Measurements from ENCODE around the gene ANGPTL2.
"Not testable (repeated sequence)": the region's sequence is repeated elsewhere in the genome, so short reads cannot be mapped to it uniquely, and the experiment has no call there.

Gene ANGPTL2

GRCh38 chr9:127122176-127123063, at the start of gene ANGPTL2:
ANGPTL2 (minus strand) TSS chr9:127122635; CDS start chr9:127108731, 13,904 bp downstream.
- no peak for DNase-seq (ENCODE audit: low read depth)

DNA sequence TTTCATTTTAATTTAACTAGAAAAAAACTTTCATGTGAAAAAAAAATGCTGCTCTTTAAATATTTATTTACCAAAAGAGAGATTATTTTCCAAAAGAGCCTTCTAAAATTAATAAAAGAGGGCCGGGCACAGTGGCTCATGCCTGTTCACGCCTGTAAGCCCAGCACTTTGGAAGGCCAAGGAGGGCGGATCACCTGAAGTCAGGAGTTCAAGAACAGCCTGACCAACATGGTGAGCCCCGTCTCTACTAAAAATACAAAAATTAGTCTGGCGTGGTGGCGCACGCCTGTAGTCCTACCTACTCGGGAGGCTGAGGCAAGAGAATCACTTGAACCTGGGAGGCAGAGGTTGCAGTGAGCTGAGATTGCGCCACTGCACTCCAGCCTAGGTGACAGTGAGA, 48.9 kb upstream of the ANGPTL2 start:
- not testable (repeated sequence) for DNase-seq (ENCODE audit: low read depth)

DNA sequence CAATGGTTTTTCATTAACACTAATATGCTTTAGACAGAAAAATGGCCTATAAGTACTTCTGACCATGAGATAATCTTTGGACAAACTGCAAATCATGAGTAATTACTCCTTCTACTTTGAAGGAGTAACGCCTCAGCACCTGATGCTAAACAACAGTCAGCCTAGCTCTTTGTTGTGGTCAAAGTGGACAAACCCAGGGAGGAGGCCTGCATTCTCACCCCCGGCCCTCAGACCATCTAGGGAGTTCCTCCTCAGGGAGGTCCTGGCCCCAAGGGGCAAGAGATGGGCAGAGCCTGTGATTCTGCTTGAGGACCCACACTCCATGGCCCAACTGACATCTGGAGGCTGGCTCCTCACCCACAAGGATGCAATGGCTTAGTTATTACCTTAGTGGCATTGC, 48.2 kb upstream of the ANGPTL2 start:
- no peak for DNase-seq (ENCODE audit: low read depth)

DNA sequence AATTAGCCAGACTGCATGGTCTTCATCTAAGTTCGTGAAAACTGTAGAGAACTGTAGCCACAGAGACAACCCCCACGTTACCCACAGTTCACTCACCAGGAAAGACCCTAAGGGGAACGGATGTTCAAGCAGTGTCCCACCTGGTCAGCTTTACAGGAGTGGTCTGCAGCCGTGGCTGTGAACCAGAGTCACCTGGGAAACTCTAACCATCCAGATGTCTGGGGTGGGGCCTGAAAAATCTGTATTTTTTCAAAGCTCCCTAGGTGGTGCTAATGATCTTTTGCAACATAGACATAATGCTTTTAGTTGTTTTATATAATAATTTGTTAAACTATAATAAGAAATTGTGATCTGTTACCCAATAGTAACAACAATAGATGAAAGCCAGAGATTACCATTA, 47.7 kb upstream of the ANGPTL2 start:
- no peak for DNase-seq (ENCODE audit: low read depth)

GRCh38 chr9:127169575-127169883, 47.1 kb upstream of the ANGPTL2 start:
- DNase-seq (ENCODE audit: low read depth) = no peak

DNA sequence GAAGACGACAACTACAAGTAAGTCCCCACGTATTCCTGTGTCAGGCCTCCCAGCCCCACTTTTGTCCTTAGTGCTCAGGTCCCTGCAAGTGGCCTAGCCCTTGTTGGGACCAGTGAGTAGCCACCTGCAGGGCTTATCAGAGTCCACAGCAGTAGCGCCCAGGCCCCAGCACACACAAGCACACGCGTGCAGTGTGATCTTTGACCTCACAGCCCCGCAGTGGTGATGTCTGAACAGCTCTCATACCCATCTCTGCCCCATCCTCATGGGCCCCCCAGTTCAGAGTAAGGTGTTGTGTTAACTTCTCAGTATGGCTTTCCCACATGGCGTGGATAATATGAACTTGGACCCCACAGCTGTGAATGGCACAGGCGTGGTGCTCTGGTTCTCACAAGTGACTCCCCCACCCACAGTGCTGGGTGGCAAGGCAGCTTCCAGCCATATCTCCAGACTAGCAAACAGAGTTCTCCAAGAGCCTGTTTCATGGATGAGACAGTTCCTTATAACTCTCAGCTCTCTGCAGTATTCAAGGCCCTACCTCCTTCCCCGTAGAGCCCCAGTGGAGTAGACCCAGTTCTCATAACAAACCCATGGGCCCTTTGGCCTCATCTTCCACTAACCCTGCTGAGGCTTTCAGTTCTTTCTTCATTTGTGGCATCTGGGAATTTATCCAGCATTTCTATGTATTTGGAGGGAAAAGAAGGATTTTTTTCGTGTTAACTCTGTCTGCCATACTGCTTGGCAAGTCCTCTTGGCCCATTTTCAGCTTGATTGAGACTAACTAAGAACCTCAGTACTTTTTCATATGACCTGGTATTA, 46.5 kb upstream of the ANGPTL2 start:
- DNase-seq (ENCODE audit: low read depth) = no peak

DNA sequence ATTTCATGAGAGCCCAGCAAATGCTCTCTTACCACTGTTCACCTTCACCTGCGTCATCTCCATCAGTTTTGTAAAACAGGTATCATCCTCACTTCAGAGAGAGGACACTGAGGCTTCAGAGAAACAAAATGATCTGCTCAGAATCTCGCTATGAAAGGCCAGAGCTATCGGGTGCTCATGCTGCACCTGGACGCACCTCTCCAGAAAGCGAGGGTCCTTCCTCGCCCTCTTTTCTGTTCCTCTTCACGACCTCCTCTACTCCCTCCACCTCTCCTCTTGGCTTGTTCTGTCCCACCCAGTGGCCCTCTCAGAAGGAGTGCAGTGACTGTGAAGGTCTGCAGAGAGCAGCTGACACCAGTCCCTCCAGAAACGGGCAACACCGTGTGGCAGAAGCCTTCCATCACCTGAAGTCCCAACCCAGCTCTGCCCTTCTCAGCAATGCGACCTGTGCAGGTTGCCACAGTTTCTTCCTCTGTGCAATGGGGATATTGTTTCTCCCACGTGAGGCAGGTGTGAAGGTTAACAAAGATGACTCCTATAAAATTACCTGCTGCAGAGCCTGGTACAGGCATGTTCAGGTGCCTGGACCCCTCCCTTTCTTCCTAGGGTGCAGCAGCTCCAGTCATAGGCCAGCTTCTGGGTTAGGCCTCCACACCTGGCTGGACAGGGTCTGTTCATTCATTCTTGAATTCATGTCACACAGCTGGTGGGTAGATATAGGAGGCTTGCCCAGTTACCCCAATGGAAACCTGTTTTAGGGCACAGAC, 45.3 kb upstream of the ANGPTL2 start:
- no peak for DNase-seq (ENCODE audit: low read depth)

GRCh38 chr9:127166651-127167524, 44.5 kb upstream of the ANGPTL2 start:
- DNase-seq (ENCODE audit: low read depth) = no peak

DNA sequence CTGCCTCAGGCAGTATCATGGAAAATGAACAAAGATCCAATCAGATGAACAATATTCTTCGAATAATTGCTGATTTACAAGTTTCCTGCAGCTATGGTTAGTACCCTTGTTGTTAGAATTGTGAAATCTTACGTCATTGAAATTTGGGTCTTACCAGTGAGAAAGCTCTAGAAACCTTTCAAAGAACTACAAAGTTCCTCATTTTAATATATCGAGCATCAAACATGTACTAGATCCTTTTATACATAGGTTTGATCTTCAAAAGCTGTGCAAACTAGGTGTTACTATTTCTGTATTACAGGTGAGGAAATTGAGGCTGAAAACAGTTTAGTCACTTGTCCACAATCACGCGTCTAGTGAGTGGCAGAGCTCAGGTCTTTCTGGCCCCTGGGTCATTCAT, 43.7 kb upstream of the ANGPTL2 start:
- DNase-seq (ENCODE audit: low read depth) = no peak

DNA sequence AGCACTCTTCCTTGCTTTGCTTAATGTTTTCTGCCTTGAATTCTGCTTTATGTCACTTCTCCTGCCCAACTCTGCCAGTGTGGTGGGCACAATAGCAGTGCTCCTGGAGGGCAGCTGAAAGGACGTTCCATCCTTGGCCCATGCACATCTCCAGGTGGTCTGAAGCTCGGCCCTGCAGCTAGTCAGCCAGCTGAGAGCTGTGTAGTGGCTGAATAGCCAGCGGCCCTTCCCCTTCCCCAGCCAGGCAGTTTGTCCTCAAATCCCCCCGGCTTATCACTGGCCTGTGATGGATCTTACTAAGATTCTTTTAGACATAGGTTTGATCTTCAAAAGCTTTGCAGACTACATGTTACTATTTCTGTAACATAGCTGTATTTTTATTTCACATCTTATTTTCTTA, 42.7 kb upstream of the ANGPTL2 start:
- no peak for DNase-seq (ENCODE audit: low read depth)

- no peak for DNase-seq (ENCODE audit: low read depth)
These were observed 41.0 kb upstream of the ANGPTL2 start for GRCh38 chr9:127163409-127163808.

GRCh38 chr9:127162864-127163365, 40.5 kb upstream of the ANGPTL2 start:
- DNase-seq (ENCODE audit: low read depth) = no peak

DNA sequence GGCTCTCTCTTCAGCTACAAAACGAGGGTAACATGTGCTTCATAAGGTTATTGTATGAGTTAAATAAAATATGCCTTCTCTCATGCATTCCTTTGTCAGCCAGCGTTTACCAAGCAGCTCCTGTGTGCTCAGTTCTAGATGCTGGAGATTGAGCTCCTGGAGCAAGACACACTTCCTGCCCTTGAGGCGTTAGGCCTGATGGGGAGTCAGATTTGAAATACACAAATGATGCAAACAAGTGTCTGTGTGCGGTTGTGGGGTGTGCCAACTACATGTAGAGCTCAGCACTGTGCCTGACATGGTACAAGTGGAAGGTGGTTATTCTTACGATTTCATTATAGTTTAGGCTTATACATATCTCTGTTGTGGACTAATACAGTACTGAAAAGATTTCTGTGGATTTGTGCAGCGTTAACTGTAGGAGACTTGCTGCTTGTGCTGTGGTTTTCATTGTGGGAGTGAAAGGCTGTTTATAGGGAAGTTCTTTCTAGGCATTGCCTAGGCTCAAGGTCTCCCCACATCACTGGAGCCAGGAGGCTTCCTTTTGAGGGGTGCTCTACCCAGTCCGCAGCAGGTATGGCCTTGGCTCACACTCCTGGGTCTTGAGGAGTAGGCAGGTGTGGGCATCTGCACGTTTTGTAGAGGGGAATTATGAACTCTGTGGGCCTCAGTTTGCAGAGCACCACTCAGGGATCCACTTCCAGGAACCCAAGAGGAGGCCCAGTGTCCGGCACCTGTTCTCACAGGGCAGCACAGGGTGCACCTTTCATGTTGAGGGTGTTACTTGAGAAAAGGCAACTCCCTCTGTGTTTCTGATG, 39.8 kb upstream of the ANGPTL2 start:
- DNase-seq (ENCODE audit: low read depth) = no peak

GRCh38 chr9:127161081-127161624, 38.7 kb upstream of the ANGPTL2 start:
- DNase-seq (ENCODE audit: low read depth) = no peak

DNA sequence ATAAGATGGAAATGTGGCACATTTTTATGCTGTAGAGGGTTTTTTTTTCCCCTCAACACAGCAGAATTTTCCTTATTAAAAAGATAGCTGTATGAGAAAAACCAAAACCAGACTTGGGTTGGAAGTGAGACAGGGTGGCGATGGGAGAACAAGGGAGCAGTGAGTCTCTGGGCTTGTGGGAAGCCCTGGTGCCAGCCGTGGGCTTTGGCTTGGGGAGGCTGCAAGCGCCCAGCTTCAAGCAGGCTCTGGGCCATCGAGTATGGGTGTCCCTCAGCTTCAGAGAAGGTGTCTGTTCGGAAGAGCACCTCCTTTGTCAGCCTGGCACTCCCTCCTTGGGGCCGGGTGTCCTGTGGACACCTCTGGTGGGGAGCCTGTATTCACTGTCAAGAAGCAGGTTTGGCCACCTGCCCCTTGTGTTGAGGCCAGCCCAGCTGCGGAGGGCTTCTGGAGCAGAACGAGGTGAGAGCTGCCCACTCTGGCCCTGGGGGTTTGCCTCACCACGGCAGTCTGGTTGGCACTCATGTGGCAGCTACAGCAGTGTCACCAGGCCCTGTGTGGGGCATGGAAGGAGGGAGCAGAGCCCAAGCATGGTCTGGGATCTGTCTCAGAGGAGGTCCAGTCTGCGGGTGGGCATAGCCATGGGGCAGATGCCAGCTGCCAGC, 37.6 kb upstream of the ANGPTL2 start:
- DNase-seq (ENCODE audit: low read depth) = no peak

DNA sequence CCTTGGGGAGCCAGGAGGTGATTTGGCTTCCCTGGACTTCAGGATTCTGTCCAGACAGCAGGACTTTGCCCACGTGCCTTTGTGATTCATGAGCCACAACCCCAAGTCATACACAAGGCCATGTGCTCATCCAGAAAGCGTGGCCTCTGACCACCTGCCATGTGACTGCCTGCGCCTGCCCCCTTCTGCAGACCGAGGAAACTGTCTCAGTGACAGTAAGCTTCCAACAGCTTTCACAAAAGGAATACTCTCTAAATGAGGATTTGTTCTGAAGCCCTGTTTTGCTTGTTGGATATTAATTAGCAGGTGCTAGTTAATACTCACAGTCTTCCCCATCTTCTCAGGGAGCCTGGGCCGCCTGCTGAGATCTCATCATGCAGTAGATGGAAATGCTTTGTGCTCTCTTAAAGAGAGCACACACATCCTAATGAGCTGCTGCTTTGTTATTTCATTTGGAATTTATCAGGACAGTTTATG, 36.9 kb upstream of the ANGPTL2 start:
- DNase-seq (ENCODE audit: low read depth) = no peak

- no peak for DNase-seq (ENCODE audit: low read depth)
These were observed 36.4 kb upstream of the ANGPTL2 start for GRCh38 chr9:127158786-127159324.

DNA sequence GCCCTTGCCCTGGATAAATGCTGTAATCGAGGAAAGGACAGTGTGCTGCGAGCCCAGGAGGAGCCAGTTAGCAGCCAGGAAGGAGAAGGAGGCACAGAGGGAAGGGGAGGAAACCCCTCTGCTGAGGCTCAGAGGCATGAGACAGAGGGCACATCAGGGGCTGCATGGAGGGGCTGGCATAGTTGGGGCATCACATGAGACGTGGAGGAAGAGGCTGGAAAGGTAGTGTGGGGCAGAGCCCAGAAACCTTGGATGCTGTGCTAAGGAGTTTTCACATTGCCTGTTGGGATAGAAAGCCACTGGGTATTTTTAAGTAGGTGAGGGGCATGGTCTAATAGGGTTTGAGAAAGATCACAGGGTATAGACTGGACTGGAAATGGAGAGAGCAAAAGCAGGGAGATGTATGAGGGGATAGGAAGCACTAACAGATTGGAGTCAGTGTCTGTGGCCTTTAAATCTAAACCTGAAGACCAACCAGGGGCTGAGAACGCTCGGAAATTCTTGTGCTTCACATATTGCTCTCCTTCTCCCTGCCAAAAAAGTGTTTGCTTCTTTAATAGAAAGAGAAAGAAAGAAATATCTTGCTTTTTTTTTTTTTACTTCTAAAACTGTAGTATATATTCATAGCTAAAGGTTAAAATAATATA, 33.0 kb upstream of the ANGPTL2 start:
- no peak for DNase-seq (ENCODE audit: low read depth)

Data from activated T-helper 9 cell treated with anti-CD3 and anti-CD28 coated beads, Interleukin-2, amount 50 U/mL, for 16 hours (primary cell).